ENCODE data around the gene MAPKAP1.

DNA sequence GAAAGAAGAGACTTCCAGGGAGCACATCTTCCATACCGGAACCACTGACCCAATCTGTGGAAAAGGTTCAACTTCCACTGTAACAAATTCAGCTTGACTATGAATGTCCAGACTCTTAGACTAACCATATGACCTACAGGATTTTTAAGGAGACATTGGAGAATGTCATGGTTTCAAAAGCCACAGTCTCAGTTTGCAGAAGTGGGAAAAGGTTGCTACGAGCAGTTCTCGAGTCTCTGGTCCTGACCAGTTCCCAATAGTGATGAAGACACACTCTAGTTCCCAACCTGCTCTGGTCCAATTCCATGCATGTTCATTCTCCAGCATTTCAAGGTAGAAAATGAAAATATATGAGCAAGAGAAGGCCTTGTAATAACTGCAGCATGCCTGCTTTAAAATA, 158.0 kb downstream of the MAPKAP1 start:
- no peak for TF ChIP-seq GATA2 (IDR thresholded peaks at IDR 0.05; ENCODE audit: low read depth, low read length)
- no peak for TF ChIP-seq GATA3 (IDR thresholded peaks at IDR 0.05; ENCODE audit: low read depth, low read length)

Measured in SH-SY5Y (cell line).